Small intestine (tissue), 7 donors: ENCODE data around the gene RTKN2. TPM values are rescaled to one million over a fixed set of nuclear protein-coding genes. Genes with fewer than 3 reads are reported as not detected.
A peak's percentile ranks its signal among the peaks of the same experiment; 100 is the strongest.

ENCODE experiments used
- DNase-seq, 2 donors: peaks; one replicate each; pipeline versions ENCODE4 v3.0.0 to v3.0.0-alpha.2; 2013
- FAIRE-seq: peaks from 2 replicates; lab custom pipeline; 2012; peaks lifted over from hg19 to GRCh38; lab: Jason Lieb, UNC
- H3K27ac ChIP-seq, 3 donors: one replicate each; pipeline ENCODE4 v1.5.1; 2013; ENCODE audit warnings: low read length in 2 of 3, mild to moderate bottlenecking in 2 of 3, control low read depth in 1 of 3, inconsistent platforms in 1 of 3, low read depth in 1 of 3, moderate library complexity in 1 of 3
- H3K27me3 ChIP-seq, 3 donors: one replicate each; pipeline ENCODE4 v1.6.1; 2013; ENCODE audit warnings: low read length in 3 of 3, inconsistent platforms in 1 of 3; ENCODE audit not compliant: control insufficient read depth in 3 of 3, insufficient read depth in 3 of 3
- H3K36me3 ChIP-seq, 3 donors: one replicate each; pipeline ENCODE4 v1.6.1; 2013; ENCODE audit warnings: low read length in 3 of 3, inconsistent platforms in 1 of 3, low read depth in 1 of 3, mild to moderate bottlenecking in 1 of 3, moderate library complexity in 1 of 3; ENCODE audit not compliant: control insufficient read depth in 3 of 3, insufficient read depth in 2 of 3
- H3K4me1 ChIP-seq, 3 donors: one replicate each; pipeline ENCODE4 v1.6.1; 2013; ENCODE audit warnings: low read length in 2 of 3, inconsistent platforms in 1 of 3, low read depth in 1 of 3, mild to moderate bottlenecking in 1 of 3, moderate library complexity in 1 of 3; ENCODE audit not compliant: control insufficient read depth in 3 of 3, insufficient read depth in 2 of 3
- H3K4me3 ChIP-seq, 3 donors: one replicate each; pipeline ENCODE4 v1.5.1; 2013; ENCODE audit warnings: low read length in 3 of 3, control low read depth in 1 of 3, inconsistent platforms in 1 of 3, low read depth in 1 of 3, mild to moderate bottlenecking in 1 of 3, moderate library complexity in 1 of 3
- H3K9me3 ChIP-seq, 2 donors: one replicate each; pipeline ENCODE4 v1.6.1; 2013; ENCODE audit warnings: low read depth in 1 of 2, low read length in 1 of 2; ENCODE audit not compliant: control insufficient read depth in 2 of 2, insufficient read depth in 1 of 2
- WGBS, 3 donors: extraction: QIAGEN DNeasy Blood & Tissue Kit; methylation state at CpG; one replicate each; pipeline ENCODE4 v1.1.7; 2013; 5-methylcytosine and 5-hydroxymethylcytosine counted together
- polyA plus RNA-seq, 4 donors: library from polyadenylated mRNA; stranded (reverse) in 3 of 4; unstranded in 1 of 4; fragments of 200-250 nt in 3 of 4; fragments of 120-200 nt in 1 of 4; gene quantifications; one replicate each; pipeline versions ENCODE4 v1.2.1 to v1.2.3, GENCODE V29; 2013
- donor health status: healthy with polysubstance abuse.
- donor health status: control.
- donor health status: control.
- donor health status: Bipolar disorder and iron deficiency.
- donor health status: healthy.

Gene RTKN2
- polyA plus RNA-seq, 4 donors, result 0.81 to 6.2 (median 1.7) TPM

GRCh38 chr10:62185919-62186692 is 82.5 kb downstream of the RTKN2 start:
- no peaks in the 10 kb centered on the region for H3K9me3 ChIP-seq
- no peaks in the 10 kb centered on the region for H3K27me3 ChIP-seq
- FAIRE-seq (no peak), DNase-seq (no peak)
- H3K36me3 ChIP-seq, result no peaks in the 10 kb centered on the region
- no peaks in the 10 kb centered on the region for H3K4me1 ChIP-seq
- WGBS, 3 donors, result 66 to 85% (median 70%) methylated on average over 11 of the region's 11 CpGs
- no peak overlapping the region for H3K27ac ChIP-seq
- no peak overlapping the region for H3K4me3 ChIP-seq

- Histone ChIP-seq H3K36me3 (no peaks in the 10 kb centered on the region), H3K4me3 (no peak overlapping the region), H3K27ac (no peak overlapping the region), H3K27me3 (no peaks in the 10 kb centered on the region), H3K4me1 (no peaks in the 10 kb centered on the region), H3K9me3 (peaks cover 0 to 2% of the 10 kb centered on the region in 2 donors)
- no peak for DNase-seq
- 90 to 92% (median 91%) methylated on average over 5 of the region's 5 CpGs for WGBS, 3 donors
- FAIRE-seq, result no peak
These were observed 84.5 kb downstream of the RTKN2 start for GRCh38 chr10:62183857-62184795.

- FAIRE-seq (no peak), DNase-seq (peak in 1 of 2 donors; percentile 57)
- Histone ChIP-seq H3K27ac (no peak overlapping the region), H3K27me3 (no peaks in the 10 kb centered on the region), H3K36me3 (no peaks in the 10 kb centered on the region), H3K4me1 (no peaks in the 10 kb centered on the region), H3K9me3 (peaks cover 0 to 2% of the 10 kb centered on the region in 2 donors), H3K4me3 (no peak overlapping the region)
- 54 to 66% (median 66%) methylated on average over 3 of the region's 3 CpGs for WGBS, 3 donors
These were observed 85.2 kb downstream of the RTKN2 start for GRCh38 chr10:62183442-62183841.

GRCh38 chr10:62182595-62182994 is 86.0 kb downstream of the RTKN2 start:
- Histone ChIP-seq H3K4me3 (no peak overlapping the region), H3K27me3 (no peaks in the 10 kb centered on the region), H3K27ac (no peak overlapping the region), H3K36me3 (no peaks in the 10 kb centered on the region), H3K9me3 (peaks cover 0 to 5% of the 10 kb centered on the region in 2 donors), H3K4me1 (no peaks in the 10 kb centered on the region)
- WGBS, 3 donors, result 90 to 93% (median 92%) methylated on average over 4 of the region's 4 CpGs
- FAIRE-seq (no peak), DNase-seq (no peak)

- Histone ChIP-seq H3K36me3 (no peaks in the 10 kb centered on the region), H3K27ac (no peak overlapping the region), H3K27me3 (no peaks in the 10 kb centered on the region), H3K9me3 (peaks cover 0 to 8% of the 10 kb centered on the region in 2 donors), H3K4me3 (no peak overlapping the region), H3K4me1 (no peaks in the 10 kb centered on the region)
- no peak for FAIRE-seq
- no peak for DNase-seq
- 65 to 87% (median 80%) methylated on average over 2 of the region's 2 CpGs for WGBS, 3 donors
These were observed 86.5 kb downstream of the RTKN2 start for GRCh38 chr10:62182171-62182570.

GRCh38 chr10:62180677-62181076 is 88.0 kb downstream of the RTKN2 start:
- Histone ChIP-seq H3K4me1 (no peaks in the 10 kb centered on the region), H3K4me3 (no peak overlapping the region), H3K36me3 (no peaks in the 10 kb centered on the region), H3K27me3 (no peaks in the 10 kb centered on the region), H3K27ac (no peak overlapping the region), H3K9me3 (peaks cover 0 to 11% of the 10 kb centered on the region in 2 donors)
- FAIRE-seq (no peak), DNase-seq (no peak)
- 97 to 98% (median 97%) methylated on average over 4 of the region's 4 CpGs for WGBS, 3 donors

- Histone ChIP-seq H3K27ac (no peak overlapping the region), H3K27me3 (no peaks in the 10 kb centered on the region), H3K9me3 (peaks cover 0 to 11% of the 10 kb centered on the region in 2 donors), H3K4me1 (no peaks in the 10 kb centered on the region), H3K4me3 (no peak overlapping the region), H3K36me3 (no peaks in the 10 kb centered on the region)
- DNase-seq (no peak), FAIRE-seq (no peak)
- WGBS, 3 donors, result 96 to 100% (median 97%) methylated on average over 2 of the region's 2 CpGs
These were observed 90.1 kb downstream of the RTKN2 start for GRCh38 chr10:62178568-62178967.

GRCh38 chr10:62177111-62177510 is 91.5 kb downstream of the RTKN2 start:
- peaks cover 0 to 11% of the 10 kb centered on the region in 2 donors for H3K9me3 ChIP-seq
- H3K27ac ChIP-seq, result no peak overlapping the region
- no peaks in the 10 kb centered on the region for H3K36me3 ChIP-seq
- FAIRE-seq (no peak), DNase-seq (no peak)
- no peaks in the 10 kb centered on the region for H3K27me3 ChIP-seq
- no peaks in the 10 kb centered on the region for H3K4me1 ChIP-seq
- WGBS, 3 donors, result 88 to 91% (median 90%) methylated on average over 3 of the region's 3 CpGs
- H3K4me3 ChIP-seq, result no peak overlapping the region
